ENCODE measurements around the gene SIRT6.
"Not testable (repeated sequence)": the region's sequence is repeated elsewhere in the genome, so short reads cannot be mapped to it uniquely, and the experiment has no call there.

SIRT6 gene

GRCh38 chr19:4134351-4134750 is 48.0 kb downstream of the SIRT6 start:
- no peak for DNase-seq (ENCODE audit: low spot score)

GRCh38 chr19:4130744-4131438 is 51.5 kb downstream of the SIRT6 start:
- no peak for DNase-seq (ENCODE audit: low spot score)

GRCh38 chr19:4129050-4129449 is 53.3 kb downstream of the SIRT6 start:
- DNase-seq (ENCODE audit: low spot score), result not testable (repeated sequence)

- not testable (repeated sequence) for DNase-seq (ENCODE audit: low spot score)
Measured at GRCh38 chr19:4127322-4127721, 55.0 kb downstream of the SIRT6 start.

GRCh38 chr19:4124638-4125037 is 57.7 kb downstream of the SIRT6 start:
- no peak for DNase-seq (ENCODE audit: low spot score)
